NK-92 (cell line): ENCODE measurements around the gene PPP1R16B.

ENCODE experiments used
- DNase-seq: peaks from one replicate; lab custom pipeline; 2025; ENCODE audit not compliant: unreplicated experiment; lab: John Stamatoyannopoulos, UW

PPP1R16B gene

DNA sequence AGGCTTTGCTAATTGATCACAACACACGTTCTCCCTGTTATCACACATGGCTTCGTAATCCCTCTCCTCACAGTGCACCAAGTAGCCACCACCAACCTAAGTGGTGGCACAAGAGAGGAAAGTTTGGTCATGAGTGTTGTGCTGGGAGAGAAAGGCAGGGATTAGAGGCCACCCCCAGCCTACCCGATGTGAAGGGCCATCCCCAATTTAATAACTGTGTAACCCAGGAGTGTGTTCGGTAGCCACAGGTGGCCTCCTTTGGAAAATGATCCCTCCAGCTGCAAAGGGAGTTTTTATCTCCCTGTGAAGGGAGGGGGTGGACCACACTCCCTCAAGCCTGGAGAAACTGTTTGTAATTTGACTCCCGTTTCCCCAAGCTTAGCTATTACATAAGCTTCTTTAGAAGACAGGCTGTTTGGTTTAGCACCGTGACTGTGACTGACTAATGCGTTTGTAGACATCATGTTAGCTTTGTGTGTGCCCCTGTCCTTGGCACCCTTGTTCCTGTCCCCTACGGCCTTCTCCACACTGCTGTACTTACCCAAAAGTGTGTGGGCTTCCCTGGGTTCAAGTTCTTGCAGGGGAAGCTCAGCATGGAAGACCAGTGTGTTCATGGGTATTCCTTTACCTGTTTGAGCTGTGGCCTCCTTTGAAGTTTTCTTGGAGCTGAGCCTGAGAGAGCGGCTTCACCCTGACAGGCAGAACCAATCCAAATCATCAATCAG lies 20.6 kb downstream of the PPP1R16B start:
- no peak for DNase-seq

GRCh38 chr20:38827770-38828281 lies 22.3 kb downstream of the PPP1R16B start:
- no peak for DNase-seq

GRCh38 chr20:38828514-38829295 lies 23.2 kb downstream of the PPP1R16B start:
- no peak for DNase-seq

- DNase-seq: no peak
Observed at GRCh38 chr20:38829296-38829875, 23.9 kb downstream of the PPP1R16B start.

- DNase-seq: no peak
Observed at GRCh38 chr20:38830356-38830755, 24.9 kb downstream of the PPP1R16B start.

DNA sequence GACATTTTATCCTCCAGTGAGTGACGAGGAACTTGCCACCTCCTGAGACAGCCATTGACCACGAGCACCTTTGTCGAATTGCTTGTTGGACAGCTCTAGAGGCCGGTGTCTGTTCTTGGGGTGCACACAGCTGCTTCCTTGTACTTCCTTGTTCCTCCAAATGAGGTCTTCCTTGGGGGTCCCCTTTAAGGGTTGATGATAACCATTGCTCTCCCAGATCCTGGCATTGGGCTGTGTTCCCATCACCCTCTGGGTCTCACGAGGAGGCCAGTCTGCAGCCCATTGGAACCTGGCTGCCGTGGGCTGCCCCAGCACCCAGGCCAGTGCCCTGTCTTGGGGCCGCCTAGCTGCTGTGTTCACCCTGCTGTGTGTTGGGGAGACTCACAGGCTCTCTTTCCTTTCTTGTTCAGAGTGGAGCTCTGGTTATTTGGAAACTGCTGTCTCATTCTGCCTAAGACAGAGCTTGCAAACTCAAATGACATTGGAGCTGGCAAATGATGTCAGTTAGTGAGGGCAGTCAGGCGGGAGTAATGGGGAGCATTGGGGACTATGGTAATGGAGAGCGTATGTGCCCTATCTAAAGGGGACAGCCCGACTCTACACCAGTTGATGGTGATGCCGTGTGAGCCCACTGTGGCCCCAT lies 25.7 kb downstream of the PPP1R16B start:
- DNase-seq: no peak

DNA sequence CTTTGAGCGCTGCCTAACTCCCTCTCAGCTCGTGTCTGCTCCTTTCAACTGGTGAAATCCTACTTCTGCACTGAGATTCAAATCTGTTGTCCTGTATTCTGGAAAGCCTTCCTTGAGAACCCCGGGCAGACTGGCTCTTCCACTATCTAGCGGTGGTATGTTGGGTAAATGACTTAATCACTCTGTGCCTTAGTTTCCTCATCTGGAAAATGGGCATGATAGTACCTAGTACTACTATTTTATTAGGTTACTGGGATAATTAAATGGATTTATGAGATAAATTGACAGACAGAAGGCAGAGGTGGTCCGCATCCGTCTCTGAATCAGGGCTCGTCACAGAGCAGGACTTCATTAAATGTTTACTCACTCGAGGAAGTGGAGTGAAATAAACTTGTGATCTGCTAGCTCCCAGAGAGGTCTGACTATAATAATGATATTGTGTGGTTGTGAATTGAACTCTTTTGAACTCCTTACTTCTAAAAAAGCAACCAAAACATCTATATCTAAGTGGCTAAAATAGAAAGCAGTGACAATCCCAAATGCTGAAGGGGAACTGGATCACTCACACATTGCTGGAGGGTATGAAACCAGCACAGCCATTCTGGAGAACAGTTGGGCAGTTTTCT lies 26.6 kb downstream of the PPP1R16B start:
- no peak for DNase-seq

- no peak for DNase-seq
Observed at GRCh38 chr20:38833154-38833856, 27.8 kb downstream of the PPP1R16B start.

- no peak for DNase-seq
Observed at GRCh38 chr20:38833857-38834164, 28.3 kb downstream of the PPP1R16B start.

- no peak for DNase-seq
Observed at GRCh38 chr20:38834868-38835267, 29.4 kb downstream of the PPP1R16B start.

DNA sequence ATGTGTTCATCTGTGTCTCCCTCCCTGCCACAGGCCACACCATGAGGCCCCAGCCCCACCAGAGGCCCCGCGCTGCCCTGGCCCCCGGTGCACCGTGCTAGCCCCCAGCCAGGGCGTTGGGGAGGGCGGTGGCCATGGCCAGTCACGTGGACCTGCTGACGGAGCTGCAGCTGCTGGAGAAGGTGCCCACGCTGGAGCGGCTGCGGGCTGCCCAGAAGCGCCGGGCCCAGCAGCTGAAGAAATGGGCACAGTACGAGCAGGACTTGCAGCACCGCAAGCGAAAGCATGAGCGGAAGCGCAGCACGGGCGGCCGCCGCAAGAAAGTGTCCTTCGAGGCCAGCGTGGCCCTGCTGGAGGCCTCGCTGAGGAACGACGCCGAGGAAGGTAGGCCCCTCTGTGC lies 30.3 kb downstream of the PPP1R16B start:
- no peak for DNase-seq

- DNase-seq: no peak
Observed at GRCh38 chr20:38836991-38837390, 31.5 kb downstream of the PPP1R16B start.

DNA sequence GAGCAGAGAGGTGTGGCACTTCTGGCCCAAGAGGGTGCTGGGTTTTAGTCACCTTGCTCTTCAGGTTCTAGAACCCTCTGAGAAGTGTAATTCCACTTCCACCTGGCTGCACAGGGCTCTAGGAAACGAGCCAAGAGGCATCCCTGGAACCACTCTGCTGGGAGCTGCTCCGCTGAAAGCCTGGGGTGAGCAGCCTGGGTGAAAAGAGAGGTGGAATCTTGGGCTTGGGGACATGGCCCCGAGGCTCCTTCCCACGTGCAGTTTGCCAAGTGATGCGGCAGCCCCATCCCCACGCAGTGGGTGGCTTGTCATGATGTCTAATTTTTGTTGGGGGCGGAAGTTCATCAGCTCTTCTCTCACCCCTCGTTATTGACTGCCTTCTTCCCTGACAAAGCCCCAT lies 32.8 kb downstream of the PPP1R16B start:
- DNase-seq: no peak

GRCh38 chr20:38839563-38839962 lies 34.1 kb downstream of the PPP1R16B start:
- no peak for DNase-seq

DNA sequence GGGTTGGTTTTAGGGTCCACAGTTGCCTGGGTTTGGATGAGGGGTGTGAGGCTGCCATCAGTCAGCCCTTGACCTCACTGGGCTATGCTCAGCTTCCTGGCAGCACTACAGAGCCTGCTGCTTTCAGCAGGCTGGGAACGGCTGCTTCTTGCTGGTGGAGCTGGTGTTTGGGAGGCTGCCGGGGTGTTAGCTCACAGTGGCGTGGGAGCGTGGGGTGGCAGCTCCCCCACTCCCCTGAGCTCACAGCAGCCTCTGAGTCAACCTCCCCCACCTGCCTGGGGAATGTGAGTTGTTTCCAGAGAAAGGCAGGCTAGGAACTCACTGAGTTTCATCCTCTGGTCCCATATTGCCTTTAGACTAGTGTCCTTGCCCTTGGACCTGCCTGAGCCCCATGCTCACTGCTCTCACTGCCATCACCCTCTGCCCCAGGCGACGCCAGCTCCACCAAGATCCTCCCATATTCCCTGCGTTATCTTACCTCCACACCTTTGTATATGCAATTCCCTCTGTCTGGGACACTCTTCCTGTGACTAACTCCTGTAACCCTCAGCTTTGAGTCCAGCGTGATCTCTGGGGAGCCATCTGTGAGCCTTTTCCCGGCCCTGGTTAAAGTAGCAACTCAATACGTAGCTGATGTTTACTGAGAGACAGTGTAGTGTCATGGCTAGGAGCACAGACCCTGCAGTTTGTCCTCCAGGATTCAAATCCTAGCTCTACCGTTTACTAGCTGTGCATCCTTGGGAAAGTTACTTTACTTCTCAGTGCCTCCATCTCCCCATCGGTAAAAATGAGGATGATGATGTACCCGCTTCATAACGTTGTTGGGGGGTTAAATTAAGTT lies 34.8 kb downstream of the PPP1R16B start:
- no peak for DNase-seq

- DNase-seq: no peak
Observed at GRCh38 chr20:38840894-38841470, 35.5 kb downstream of the PPP1R16B start.

- DNase-seq: no peak
Observed at GRCh38 chr20:38841570-38841969, 36.1 kb downstream of the PPP1R16B start.

GRCh38 chr20:38842026-38842425 lies 36.5 kb downstream of the PPP1R16B start:
- DNase-seq: no peak

- DNase-seq: no peak
Observed at GRCh38 chr20:38842558-38842981, 37.1 kb downstream of the PPP1R16B start.
